GM19023 (cell line): ENCODE measurements around the gene NFATC4.

ENCODE experiments used
- ATAC-seq: cut with Tn5 transposase; IDR thresholded peaks from one replicate; pipeline ENCODE4 v1.9.1; 2021; ENCODE audit warnings: mild to moderate bottlenecking, moderate library complexity; ENCODE audit not compliant: unreplicated experiment

NFATC4 gene

GRCh38 chr14:24427537-24428508 lies 59.8 kb downstream of the NFATC4 start:
- ATAC-seq, result no peak

GRCh38 chr14:24428628-24429394 lies 60.8 kb downstream of the NFATC4 start:
- ATAC-seq, result no peak
